Stomach smooth muscle (tissue), 2 donors: ENCODE data around the gene ZFHX3.

Source experiments
- H3K27ac ChIP-seq: one replicate; pipeline ENCODE4 v1.7.0; 2013; ENCODE audit warnings: mild to moderate bottlenecking, low read length, inconsistent platforms
- H3K27me3 ChIP-seq, 2 donors: one replicate each; pipeline ENCODE4 v1.7.0; 2013; ENCODE audit warnings: low read length in 2 of 2; ENCODE audit not compliant: insufficient read depth in 2 of 2, control insufficient read depth in 1 of 2
- H3K36me3 ChIP-seq, 2 donors: one replicate each; pipeline ENCODE4 v1.7.0; 2013; ENCODE audit warnings: low read length in 2 of 2; ENCODE audit not compliant: control insufficient read depth in 2 of 2, insufficient read depth in 2 of 2
- H3K4me1 ChIP-seq: one replicate; pipeline ENCODE4 v1.7.0; 2013; ENCODE audit warnings: low read length; ENCODE audit not compliant: control insufficient read depth, insufficient read depth
- H3K4me3 ChIP-seq, 2 donors: one replicate each; pipeline ENCODE4 v1.7.0; 2013; ENCODE audit warnings: low read length in 2 of 2
- H3K9ac ChIP-seq, 2 donors: one replicate each; pipeline ENCODE4 v1.7.0; 2013; ENCODE audit warnings: low read length in 2 of 2, mild to moderate bottlenecking in 1 of 2
- H3K9me3 ChIP-seq, 2 donors: one replicate each; pipeline ENCODE4 v1.7.0; 2013; ENCODE audit warnings: low read length in 2 of 2; ENCODE audit not compliant: control insufficient read depth in 2 of 2
- donor health status: healthy.
- donor health status: Pancreatic carcinoma.

Gene ZFHX3

GRCh38 chr16:72915331-72915730, 132.6 kb downstream of the ZFHX3 start:
- H3K4me1 ChIP-seq, result no peaks in the 10 kb centered on the region
- H3K27ac ChIP-seq, result no peak overlapping the region
- H3K9ac ChIP-seq, result no peak overlapping the region
- H3K9me3 ChIP-seq, result no peaks in the 10 kb centered on the region
- H3K27me3 ChIP-seq, result no peaks in the 10 kb centered on the region
- no peak overlapping the region for H3K4me3 ChIP-seq
- H3K36me3 ChIP-seq, result no peaks in the 10 kb centered on the region

- H3K9me3 ChIP-seq, result no peaks in the 10 kb centered on the region
- no peak overlapping the region for H3K9ac ChIP-seq
- H3K27ac ChIP-seq, result no peak overlapping the region
- H3K36me3 ChIP-seq, result no peaks in the 10 kb centered on the region
- H3K4me3 ChIP-seq, result no peak overlapping the region
- no peaks in the 10 kb centered on the region for H3K27me3 ChIP-seq
- H3K4me1 ChIP-seq, result no peaks in the 10 kb centered on the region
Measured at GRCh38 chr16:72913551-72913950, 134.4 kb downstream of the ZFHX3 start.

DNA sequence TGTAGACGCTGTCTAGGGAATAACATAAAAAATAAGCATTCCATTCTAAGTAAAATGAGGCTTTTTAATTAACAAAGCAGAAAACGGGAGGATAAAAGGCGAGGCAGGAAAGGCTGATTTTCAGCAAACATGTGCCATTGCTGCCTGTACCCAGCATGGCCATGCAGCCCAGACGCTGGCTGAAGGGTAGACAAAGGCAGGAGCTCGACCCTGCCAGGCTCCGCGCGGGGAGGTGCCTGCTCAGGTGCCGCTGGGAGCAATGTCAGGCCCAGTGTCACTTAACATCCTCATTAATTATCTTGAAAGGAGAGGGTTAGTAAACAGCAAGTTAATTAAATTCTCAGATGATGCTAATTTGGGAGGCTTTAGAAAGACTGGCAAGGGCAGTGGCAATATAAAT, 136.0 kb downstream of the ZFHX3 start:
- no peaks in the 10 kb centered on the region for H3K4me1 ChIP-seq
- H3K36me3 ChIP-seq, result peaks cover 0 to 2% of the 10 kb centered on the region in 2 donors
- H3K9me3 ChIP-seq, result no peaks in the 10 kb centered on the region
- H3K27me3 ChIP-seq, result no peaks in the 10 kb centered on the region
- H3K9ac ChIP-seq, result no peak overlapping the region
- no peak overlapping the region for H3K4me3 ChIP-seq
- no peak overlapping the region for H3K27ac ChIP-seq

GRCh38 chr16:72910875-72911274, 137.1 kb downstream of the ZFHX3 start:
- peaks cover 0 to 2% of the 10 kb centered on the region in 2 donors for H3K36me3 ChIP-seq
- no peak overlapping the region for H3K27ac ChIP-seq
- no peaks in the 10 kb centered on the region for H3K27me3 ChIP-seq
- H3K4me3 ChIP-seq, result no peak overlapping the region
- no peaks in the 10 kb centered on the region for H3K4me1 ChIP-seq
- H3K9ac ChIP-seq, result no peak overlapping the region
- no peaks in the 10 kb centered on the region for H3K9me3 ChIP-seq

DNA sequence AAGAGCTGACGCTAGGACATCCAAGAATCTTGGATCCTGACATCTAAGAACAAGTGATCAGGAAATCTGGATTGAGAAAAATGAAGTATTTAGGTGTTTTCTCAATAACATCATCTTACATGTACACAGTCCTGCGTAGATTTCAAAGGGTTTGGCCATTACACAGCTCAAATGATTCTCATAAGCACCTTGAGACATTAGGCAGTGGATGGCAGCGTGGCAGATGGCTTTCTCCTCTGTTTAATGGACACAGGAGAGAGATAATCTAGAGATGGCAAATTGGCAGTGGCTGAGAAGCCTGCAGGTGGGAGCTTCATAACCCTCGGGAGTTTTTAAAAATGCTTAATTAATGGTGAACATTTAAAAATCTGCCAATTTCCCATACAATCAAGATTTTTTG, 137.5 kb downstream of the ZFHX3 start:
- Histone ChIP-seq H3K9me3 (no peaks in the 10 kb centered on the region), H3K27ac (no peak overlapping the region), H3K9ac (no peak overlapping the region), H3K4me1 (no peaks in the 10 kb centered on the region), H3K4me3 (no peak overlapping the region), H3K36me3 (peaks cover 0 to 2% of the 10 kb centered on the region in 2 donors), H3K27me3 (no peaks in the 10 kb centered on the region)

- Histone ChIP-seq H3K27me3 (no peaks in the 10 kb centered on the region), H3K4me3 (no peak overlapping the region), H3K4me1 (no peaks in the 10 kb centered on the region), H3K9ac (no peak overlapping the region), H3K36me3 (peaks cover 0 to 2% of the 10 kb centered on the region in 2 donors), H3K27ac (no peak overlapping the region), H3K9me3 (no peaks in the 10 kb centered on the region)
Measured at GRCh38 chr16:72909196-72909595, 138.7 kb downstream of the ZFHX3 start.

- Histone ChIP-seq H3K27me3 (no peaks in the 10 kb centered on the region), H3K27ac (no peak overlapping the region), H3K9ac (no peak overlapping the region), H3K4me1 (no peaks in the 10 kb centered on the region), H3K4me3 (no peak overlapping the region), H3K9me3 (no peaks in the 10 kb centered on the region), H3K36me3 (peaks cover 0 to 2% of the 10 kb centered on the region in 2 donors)
Measured at GRCh38 chr16:72908362-72909167, 139.4 kb downstream of the ZFHX3 start.

- Histone ChIP-seq H3K4me1 (peaks cover 4% of the 10 kb centered on the region), H3K27ac (no peak overlapping the region), H3K9ac (no peak overlapping the region), H3K36me3 (peaks cover 0 to 2% of the 10 kb centered on the region in 2 donors), H3K4me3 (no peak overlapping the region), H3K9me3 (no peaks in the 10 kb centered on the region), H3K27me3 (no peaks in the 10 kb centered on the region)
Measured at GRCh38 chr16:72905581-72905980, 142.3 kb downstream of the ZFHX3 start.

DNA sequence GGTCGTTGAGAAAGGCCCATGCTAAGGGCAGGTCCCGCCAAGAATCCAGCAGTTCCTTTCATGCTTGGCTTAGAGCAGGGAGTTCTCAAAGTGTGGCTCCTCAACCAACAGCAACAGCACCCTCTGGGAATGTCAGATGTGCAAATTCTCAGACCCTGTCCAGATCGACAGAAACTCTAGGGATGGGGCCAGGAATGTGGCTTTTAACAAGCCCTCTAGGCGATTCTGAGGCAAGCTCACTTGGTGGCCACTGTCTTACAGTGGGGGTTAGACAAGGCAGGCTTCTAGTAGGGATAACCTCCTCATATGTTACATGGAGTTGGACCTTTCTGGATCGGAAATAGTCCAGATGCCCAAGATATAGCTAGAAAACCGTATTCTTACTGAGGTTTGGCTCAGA, 144.8 kb downstream of the ZFHX3 start:
- H3K36me3 ChIP-seq, result peaks cover 0 to 2% of the 10 kb centered on the region in 2 donors
- H3K9ac ChIP-seq, result no peak overlapping the region

GRCh38 chr16:72902206-72902605, 145.7 kb downstream of the ZFHX3 start:
- H3K4me1 ChIP-seq, result peaks cover 6% of the 10 kb centered on the region
- no peak overlapping the region for H3K27ac ChIP-seq
- no peak overlapping the region for H3K9ac ChIP-seq
- H3K9me3 ChIP-seq, result no peaks in the 10 kb centered on the region
- no peaks in the 10 kb centered on the region for H3K36me3 ChIP-seq
- H3K4me3 ChIP-seq, result no peak overlapping the region
- no peaks in the 10 kb centered on the region for H3K27me3 ChIP-seq

More for the DNA sequence above, 144.8 kb downstream of the ZFHX3 start:
- H3K9me3 ChIP-seq, result no peaks in the 10 kb centered on the region
- H3K4me3 ChIP-seq, result no peak overlapping the region
- no peaks in the 10 kb centered on the region for H3K27me3 ChIP-seq
- H3K27ac ChIP-seq, result no peak overlapping the region
- peaks cover 6% of the 10 kb centered on the region for H3K4me1 ChIP-seq

- Histone ChIP-seq H3K27ac (no peak overlapping the region), H3K4me1 (peaks cover 6% of the 10 kb centered on the region), H3K4me3 (no peak overlapping the region), H3K36me3 (no peaks in the 10 kb centered on the region), H3K27me3 (no peaks in the 10 kb centered on the region), H3K9ac (no peak overlapping the region), H3K9me3 (no peaks in the 10 kb centered on the region)
Measured at GRCh38 chr16:72901000-72901627, 146.8 kb downstream of the ZFHX3 start.
